T-helper 17 cell (primary cell): ENCODE measurements around the gene ABI1. TPM values are rescaled to one million over a fixed set of nuclear protein-coding genes. Genes with fewer than 3 reads are reported as not detected.
"Not testable (repeated sequence)": the region's sequence is repeated elsewhere in the genome, so short reads cannot be mapped to it uniquely, and the experiment has no call there.

Source experiments
- ATAC-seq: fragments of 150-1000 bp; cut with Tn5 transposase; 2 replicates; pipeline ENCODE4 v1.10.0; 2021; ENCODE audit warnings: mild to moderate bottlenecking, moderate library complexity
- DNase-seq, 3 donors: peaks; one replicate each; pipeline versions ENCODE4 v3.0.0 to v3.0.0-alpha.2; 2020 to 2021
- H3K9me3 ChIP-seq: one replicate; pipeline ENCODE4 v1.7.0; 2013; ENCODE audit warnings: low read length, mild to moderate bottlenecking; ENCODE audit not compliant: control insufficient read depth, poor library complexity, severe bottlenecking
- H3K27ac Mint-ChIP-seq: one replicate; pipeline ENCODE4 v1.8.0; 2022; ENCODE audit warnings: mild to moderate bottlenecking, moderate library complexity, mixed read lengths
- H3K27me3 Mint-ChIP-seq: one replicate; pipeline ENCODE4 v1.8.0; 2022; ENCODE audit warnings: mixed read lengths
- H3K36me3 Mint-ChIP-seq: one replicate; pipeline ENCODE4 v1.8.0; 2022; ENCODE audit warnings: low read depth, mixed read lengths
- H3K4me1 Mint-ChIP-seq: one replicate; pipeline ENCODE4 v1.8.0; 2022; ENCODE audit warnings: mild to moderate bottlenecking, mixed read lengths
- H3K4me3 Mint-ChIP-seq: one replicate; pipeline ENCODE4 v1.8.0; 2022; ENCODE audit warnings: mild to moderate bottlenecking, moderate library complexity, mixed read lengths
- total RNA-seq, 4 donors: library from RNA in 2 of 4; stranded (reverse) in 2 of 4; gene quantifications; one replicate each; pipeline ENCODE4 v1.2.3 and lab custom pipeline; 2022 to 2026

ABI1 gene
- total RNA-seq, 2 donors from 2014 or later = 75.5 to 99.4 TPM

DNA sequence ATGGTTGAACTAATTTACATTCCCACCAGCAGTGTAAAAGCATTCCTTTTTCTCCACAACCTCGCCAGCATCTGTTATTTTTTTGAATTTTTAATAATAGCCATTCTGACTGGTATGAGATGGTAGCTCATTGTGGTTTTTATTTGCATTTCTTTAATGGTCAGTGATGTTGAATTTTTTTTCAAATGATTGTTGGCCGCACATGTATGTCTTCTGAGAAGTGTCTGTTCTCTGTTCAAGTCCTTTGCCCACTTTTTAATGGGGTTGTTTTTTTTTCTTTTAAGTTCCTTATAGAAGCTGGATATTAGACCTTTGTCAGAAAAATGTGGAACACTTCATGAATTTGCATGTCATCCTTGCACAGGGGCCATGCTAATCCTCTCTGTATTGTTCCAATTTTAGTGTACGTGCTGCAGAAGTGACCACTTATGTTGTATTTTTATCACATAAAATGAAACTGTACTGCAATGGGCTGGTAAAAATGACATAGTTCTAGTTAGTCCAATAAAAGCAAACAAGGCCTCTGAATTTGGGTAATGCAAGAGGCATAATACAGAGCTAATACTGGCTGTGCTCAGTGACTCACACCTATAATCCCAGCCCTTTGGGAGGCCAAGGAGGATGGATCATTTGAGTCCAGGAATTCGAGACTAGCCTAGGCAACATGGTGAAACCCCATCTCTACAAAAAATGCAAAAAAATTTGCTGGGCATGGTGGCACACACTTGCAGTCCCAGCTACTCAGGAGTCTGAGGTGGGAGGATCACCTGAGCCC lies 70.3 kb downstream of the ABI1 start:
- no peaks in the 10 kb centered on the region for H3K9me3 ChIP-seq
- DNase-seq (no peak), ATAC-seq (no peak)
- H3K36me3 Mint-ChIP-seq = no peaks in the 10 kb centered on the region
- H3K4me1 Mint-ChIP-seq = peaks cover 30% of the 10 kb centered on the region
- H3K4me3 Mint-ChIP-seq = no peak overlapping the region
- H3K27me3 Mint-ChIP-seq = no peaks in the 10 kb centered on the region
- H3K27ac Mint-ChIP-seq = no peak overlapping the region

DNA sequence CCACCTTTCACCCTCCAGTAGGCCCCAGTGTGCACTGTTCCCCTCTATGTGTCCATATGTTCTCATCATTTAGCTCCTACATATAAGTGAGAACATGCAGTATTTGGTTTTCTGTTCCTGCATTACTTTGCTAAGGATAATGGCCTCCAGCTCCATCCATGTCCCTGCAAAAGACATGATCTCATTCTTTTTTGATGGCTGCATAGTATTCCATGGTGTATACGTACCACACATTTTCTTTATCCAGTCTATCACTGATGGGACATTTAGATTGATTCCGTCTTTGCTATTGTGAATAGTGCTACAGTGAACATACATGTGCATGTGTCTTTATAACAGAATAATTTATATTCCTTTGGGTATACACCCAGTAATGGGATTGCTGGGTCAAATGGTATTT lies 71.0 kb downstream of the ABI1 start:
- not testable (repeated sequence) for H3K27me3 Mint-ChIP-seq, H3K36me3 Mint-ChIP-seq, H3K27ac Mint-ChIP-seq, DNase-seq, ATAC-seq, H3K9me3 ChIP-seq
- Mint-ChIP-seq H3K4me1 (peaks cover 35% of the 10 kb centered on the region), H3K4me3 (peak overlapping the region; percentile 16)

DNA sequence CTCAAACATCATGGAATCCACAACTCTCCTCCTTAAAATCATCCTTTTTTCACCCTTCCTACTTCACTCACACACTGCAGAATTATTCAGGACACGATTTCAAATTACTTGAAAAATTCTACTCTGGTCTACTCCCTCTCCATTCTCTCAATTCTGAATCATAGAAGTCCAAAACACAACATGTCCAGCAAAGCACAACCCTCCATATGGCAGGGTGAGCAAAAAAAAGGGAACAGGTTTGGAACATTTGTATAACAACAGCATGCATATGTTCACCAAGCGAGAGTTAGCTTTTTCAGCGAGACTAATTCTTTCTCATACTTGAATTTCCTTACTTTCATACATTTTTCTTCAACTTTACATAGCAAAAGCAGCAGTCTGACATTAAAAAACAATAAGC lies 73.4 kb downstream of the ABI1 start:
- Mint-ChIP-seq H3K27ac (no peak overlapping the region), H3K4me1 (peaks cover 37% of the 10 kb centered on the region), H3K4me3 (no peak overlapping the region), H3K27me3 (no peaks in the 10 kb centered on the region), H3K36me3 (no peaks in the 10 kb centered on the region)
- DNase-seq (no peak), ATAC-seq (no peak)
- no peaks in the 10 kb centered on the region for H3K9me3 ChIP-seq

DNA sequence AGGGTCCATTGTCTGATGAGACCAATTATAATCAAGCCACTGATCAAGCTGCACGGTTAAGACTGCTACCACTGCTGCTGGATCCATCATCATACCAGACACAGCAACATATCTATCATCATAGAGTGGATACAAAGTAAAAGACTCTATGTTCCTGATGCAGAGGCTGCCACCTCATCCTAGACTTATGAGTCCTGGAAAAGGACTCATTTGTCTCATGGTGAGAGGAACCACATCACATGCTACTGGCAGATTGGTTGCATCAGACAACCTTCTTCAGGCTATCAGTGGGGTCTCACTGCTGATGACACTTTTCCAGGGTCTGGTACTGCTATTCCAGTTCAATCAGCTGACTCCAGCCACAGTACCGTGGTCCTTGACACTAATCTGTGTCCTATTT lies 79.0 kb downstream of the ABI1 start:
- Mint-ChIP-seq H3K36me3 (no peaks in the 10 kb centered on the region), H3K4me1 (peaks cover 60% of the 10 kb centered on the region), H3K27me3 (no peaks in the 10 kb centered on the region), H3K27ac (peak overlapping the region; percentile 62), H3K4me3 (peak overlapping the region; percentile 15)
- DNase-seq (no peak), ATAC-seq (peak; percentile 8)
- H3K9me3 ChIP-seq = no peaks in the 10 kb centered on the region

DNA sequence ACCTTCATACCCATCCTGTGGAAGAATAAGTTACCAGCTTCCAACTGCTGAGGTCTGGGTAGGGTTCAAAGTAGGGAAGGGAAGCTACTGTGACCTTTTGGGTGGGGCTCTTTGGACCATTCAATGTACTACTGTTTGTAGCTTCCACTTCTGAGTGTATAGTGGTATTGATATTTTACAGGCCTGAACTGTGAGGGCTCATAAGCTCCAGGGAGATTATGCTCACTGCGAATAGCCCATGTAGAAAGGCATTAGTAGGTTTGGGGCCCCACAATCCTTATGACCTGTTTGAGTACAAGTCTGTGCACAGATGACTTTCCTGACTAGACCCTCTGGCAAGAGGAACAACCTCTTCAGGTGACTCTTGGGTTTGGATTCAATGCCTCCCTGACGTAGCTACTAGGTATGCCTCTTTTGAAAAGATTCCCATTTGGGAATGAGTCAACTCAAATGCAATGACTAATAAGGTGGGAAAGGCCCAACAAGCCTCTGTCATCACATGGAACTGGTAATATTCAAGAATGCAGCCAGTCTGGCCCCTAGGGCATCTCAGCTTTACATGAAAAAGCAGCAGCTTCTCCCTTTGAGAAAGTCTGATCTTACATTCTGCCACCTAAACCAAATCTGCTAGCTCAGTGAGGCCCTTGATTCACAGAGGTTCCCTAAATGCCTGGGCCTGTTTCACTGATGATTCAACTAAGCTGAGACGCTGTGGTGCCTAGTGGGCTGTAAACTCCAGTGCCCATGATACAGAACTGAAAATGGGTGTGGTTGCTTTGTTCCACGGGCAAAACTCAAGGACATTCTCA lies 79.8 kb downstream of the ABI1 start:
- Mint-ChIP-seq H3K36me3 (no peaks in the 10 kb centered on the region), H3K4me3 (peak overlapping the region; percentile 5), H3K27ac (peak overlapping the region; percentile 62), H3K4me1 (peaks cover 56% of the 10 kb centered on the region), H3K27me3 (no peaks in the 10 kb centered on the region)
- DNase-seq = no peak
- ATAC-seq = peak; percentile 55
- H3K9me3 ChIP-seq = no peaks in the 10 kb centered on the region

DNA sequence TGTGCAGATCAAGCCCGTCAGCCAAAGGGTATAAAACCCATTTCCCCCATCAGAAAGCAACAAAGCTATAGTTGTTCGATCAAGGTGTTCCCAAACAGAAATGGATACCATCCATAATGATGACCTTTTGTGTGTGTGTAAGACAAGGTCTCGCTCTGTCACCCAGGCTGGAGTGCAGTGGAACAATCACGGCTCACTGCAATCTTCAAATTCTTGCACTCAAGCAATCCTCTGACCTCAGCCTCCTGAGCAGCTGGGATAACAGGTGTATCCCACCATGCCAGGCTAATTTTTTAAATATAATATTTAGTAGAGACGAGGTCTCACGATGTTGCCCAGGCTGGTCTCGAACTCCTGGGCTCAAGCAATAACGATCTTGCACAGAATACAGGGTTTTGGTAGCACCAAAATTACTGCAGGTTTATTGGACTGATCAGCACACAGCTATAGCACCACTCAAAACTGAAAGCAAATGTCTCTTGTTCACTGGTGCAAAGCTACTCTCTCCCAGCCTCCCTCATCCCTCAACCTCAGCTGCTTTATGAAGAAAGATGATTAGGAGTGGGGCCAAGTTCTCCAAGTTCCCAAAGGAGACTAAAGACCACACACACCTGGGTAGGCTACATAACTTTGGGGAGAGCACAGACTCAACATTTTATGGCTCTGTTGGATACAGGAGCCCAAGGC lies 80.5 kb downstream of the ABI1 start:
- no peak overlapping the region for H3K27ac Mint-ChIP-seq
- H3K4me3 Mint-ChIP-seq = peak overlapping the region; percentile 5
- no peaks in the 10 kb centered on the region for H3K27me3 Mint-ChIP-seq
- DNase-seq = no peak
- no peaks in the 10 kb centered on the region for H3K9me3 ChIP-seq
- no peak for ATAC-seq
- H3K4me1 Mint-ChIP-seq = peaks cover 57% of the 10 kb centered on the region
- no peaks in the 10 kb centered on the region for H3K36me3 Mint-ChIP-seq

DNA sequence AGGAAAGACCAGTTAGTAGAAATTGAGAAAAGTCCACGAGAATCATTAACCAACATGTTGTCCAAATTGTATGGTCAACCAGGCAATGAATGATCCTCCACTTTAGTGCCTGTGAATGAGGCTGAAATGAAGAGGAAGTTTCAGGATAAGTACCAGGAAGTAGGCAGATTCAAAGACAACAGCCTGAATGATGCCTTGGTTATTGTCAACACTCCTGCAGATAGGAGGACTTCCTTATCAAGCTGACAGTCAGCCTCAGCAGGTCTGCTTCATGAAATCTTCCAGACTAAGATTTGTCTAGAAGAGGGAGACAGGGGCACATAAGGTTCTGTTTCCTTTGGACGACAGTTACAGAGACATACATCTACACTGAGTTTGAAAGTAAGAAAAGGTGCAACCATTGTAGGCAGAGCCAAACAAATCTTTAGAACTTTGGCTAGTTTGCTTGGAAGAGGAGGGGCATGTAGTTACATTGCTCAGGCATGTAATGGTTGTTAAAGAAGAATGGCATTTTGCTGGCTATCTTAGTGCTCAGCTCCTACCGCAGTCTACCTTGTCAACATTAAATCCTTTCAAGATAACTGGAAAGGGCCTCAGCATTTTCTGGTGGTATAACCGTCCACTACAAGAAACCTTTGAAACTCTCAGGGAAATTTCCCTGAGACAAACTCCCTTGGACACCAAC lies 81.4 kb downstream of the ABI1 start:
- Mint-ChIP-seq H3K4me1 (peaks cover 57% of the 10 kb centered on the region), H3K27ac (no peak overlapping the region)
- no peak for DNase-seq

DNA sequence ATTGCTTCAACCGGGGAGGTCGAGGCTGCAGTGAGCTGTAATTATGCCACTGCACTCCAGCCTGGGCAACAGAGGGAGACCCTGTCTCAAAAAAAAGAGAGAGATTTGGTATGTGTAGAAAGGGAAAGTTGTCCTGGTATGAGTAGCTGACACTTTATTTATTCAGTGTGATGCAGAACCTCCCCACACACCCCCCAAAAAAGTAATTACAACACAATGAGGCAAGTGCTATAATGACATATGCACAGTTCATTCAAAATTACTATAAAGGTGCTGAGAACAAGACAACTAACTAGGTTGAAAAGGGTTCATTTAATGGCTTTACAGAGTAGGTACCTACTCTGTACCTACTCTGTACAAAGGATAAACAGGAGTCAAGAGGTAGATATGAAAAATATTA lies 83.1 kb downstream of the ABI1 start:
- Mint-ChIP-seq H3K27ac (peak overlapping the region; percentile 89), H3K4me3 (no peak overlapping the region)

More for the DNA sequence above, 81.4 kb downstream of the ABI1 start:
- H3K36me3 Mint-ChIP-seq = no peaks in the 10 kb centered on the region
- H3K4me3 Mint-ChIP-seq = no peak overlapping the region
- no peak for ATAC-seq
- H3K9me3 ChIP-seq = no peaks in the 10 kb centered on the region
- no peaks in the 10 kb centered on the region for H3K27me3 Mint-ChIP-seq

DNA sequence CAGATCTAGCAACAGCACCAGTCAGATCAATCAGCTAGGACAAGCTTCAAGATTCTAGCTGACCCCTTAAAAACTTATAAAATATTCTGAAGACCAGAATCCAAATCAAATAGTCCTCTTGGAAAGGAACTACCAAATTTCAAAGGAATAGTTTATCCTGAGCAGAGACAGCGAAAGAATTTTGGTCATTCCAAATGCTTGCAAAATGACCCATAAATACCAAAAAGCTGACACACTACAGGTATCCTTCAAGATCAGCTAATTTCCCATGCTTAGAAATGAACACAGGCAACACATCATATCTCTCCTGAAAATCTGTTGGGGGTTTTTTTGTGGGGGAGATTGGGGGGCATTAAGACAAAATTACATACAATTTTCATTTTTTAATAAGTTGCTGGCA lies 84.5 kb downstream of the ABI1 start:
- no peaks in the 10 kb centered on the region for H3K9me3 ChIP-seq
- H3K4me1 Mint-ChIP-seq = peaks cover 48% of the 10 kb centered on the region
- no peak overlapping the region for H3K4me3 Mint-ChIP-seq
- no peaks in the 10 kb centered on the region for H3K36me3 Mint-ChIP-seq
- no peak overlapping the region for H3K27ac Mint-ChIP-seq
- ATAC-seq = no peak
- no peaks in the 10 kb centered on the region for H3K27me3 Mint-ChIP-seq
- no peak for DNase-seq

More for the DNA sequence above, 83.1 kb downstream of the ABI1 start:
- Mint-ChIP-seq H3K4me1 (peaks cover 56% of the 10 kb centered on the region), H3K27me3 (no peaks in the 10 kb centered on the region), H3K36me3 (no peaks in the 10 kb centered on the region)
- ATAC-seq (no peak), DNase-seq (no peak)
- no peaks in the 10 kb centered on the region for H3K9me3 ChIP-seq

DNA sequence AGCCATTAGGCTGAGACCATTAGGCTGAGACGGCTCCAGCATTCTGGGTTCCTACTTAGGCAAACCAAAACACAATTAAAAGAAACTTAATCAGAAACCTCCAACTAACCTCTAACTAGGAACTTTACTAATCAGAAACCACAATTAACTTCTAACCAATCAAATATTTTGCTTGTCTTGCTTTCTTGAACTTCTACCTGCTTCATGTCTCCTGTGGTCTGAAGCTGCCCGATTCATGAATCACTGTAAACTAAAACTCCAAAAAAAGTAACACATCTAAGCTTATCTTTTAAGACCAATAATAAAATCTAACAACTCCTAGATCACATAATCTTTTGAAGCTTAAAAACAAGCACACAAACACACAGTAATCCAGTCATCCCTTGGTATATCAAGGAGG lies 87.1 kb downstream of the ABI1 start:
- DNase-seq = no peak
- H3K4me1 Mint-ChIP-seq = peaks cover 38% of the 10 kb centered on the region
- ATAC-seq = no peak
- H3K27ac Mint-ChIP-seq = peak overlapping the region; percentile 59
- H3K36me3 Mint-ChIP-seq = peaks cover 2% of the 10 kb centered on the region
- H3K4me3 Mint-ChIP-seq = no peak overlapping the region
- no peaks in the 10 kb centered on the region for H3K9me3 ChIP-seq
- no peaks in the 10 kb centered on the region for H3K27me3 Mint-ChIP-seq

DNA sequence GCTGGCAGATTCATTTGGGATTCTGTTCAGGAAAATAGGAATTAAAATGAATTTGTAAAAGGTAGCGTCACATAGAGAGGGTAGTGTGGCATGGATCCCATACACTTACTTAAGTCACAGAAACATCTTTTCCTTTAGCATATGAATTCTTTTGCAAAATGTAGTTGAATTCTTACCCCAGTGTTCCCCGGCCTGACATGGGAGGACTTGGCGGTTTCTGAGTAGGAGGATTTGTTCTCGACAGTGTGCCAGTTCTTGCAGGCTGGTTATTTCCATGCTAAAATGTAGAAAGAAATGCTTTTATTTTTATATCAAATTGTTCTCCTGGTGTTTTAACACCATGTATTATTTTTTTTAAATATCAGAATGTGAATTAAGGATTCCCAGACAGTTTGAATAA lies 90.7 kb downstream of the ABI1 start:
- Mint-ChIP-seq H3K27me3 (no peaks in the 10 kb centered on the region), H3K36me3 (peaks cover 5% of the 10 kb centered on the region)

DNA sequence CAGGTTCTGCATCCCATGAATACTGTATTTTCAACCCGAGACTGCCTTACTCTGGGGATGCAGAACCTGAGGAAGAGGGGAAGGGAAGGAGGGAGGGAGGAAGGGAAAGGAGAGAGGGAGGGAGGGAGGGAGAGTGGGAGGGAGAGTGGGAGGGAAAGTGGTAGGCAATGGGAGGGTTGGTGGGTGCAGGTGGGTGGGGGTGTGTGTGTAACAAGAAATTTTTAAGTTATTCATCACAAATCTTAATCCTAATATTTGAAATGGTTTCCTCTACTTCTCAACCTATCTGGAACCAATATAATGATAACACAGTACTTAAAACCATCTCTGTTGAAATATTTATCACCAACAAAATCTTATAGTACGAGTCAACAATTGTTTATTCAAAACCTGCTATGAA lies 95.2 kb downstream of the ABI1 start:
- no peaks in the 10 kb centered on the region for H3K9me3 ChIP-seq
- H3K4me1 Mint-ChIP-seq = peaks cover 3% of the 10 kb centered on the region
- peak overlapping the region; percentile 21 for H3K4me3 Mint-ChIP-seq
- no peaks in the 10 kb centered on the region for H3K27me3 Mint-ChIP-seq
- DNase-seq (no peak), ATAC-seq (no peak)
- peaks cover 6% of the 10 kb centered on the region for H3K36me3 Mint-ChIP-seq
- peak overlapping the region; percentile 49 for H3K27ac Mint-ChIP-seq

More for the DNA sequence above, 90.7 kb downstream of the ABI1 start:
- Mint-ChIP-seq H3K4me3 (no peak overlapping the region), H3K4me1 (peaks cover 20% of the 10 kb centered on the region), H3K27ac (no peak overlapping the region)
- no peak for DNase-seq
- no peaks in the 10 kb centered on the region for H3K9me3 ChIP-seq
- no peak for ATAC-seq

DNA sequence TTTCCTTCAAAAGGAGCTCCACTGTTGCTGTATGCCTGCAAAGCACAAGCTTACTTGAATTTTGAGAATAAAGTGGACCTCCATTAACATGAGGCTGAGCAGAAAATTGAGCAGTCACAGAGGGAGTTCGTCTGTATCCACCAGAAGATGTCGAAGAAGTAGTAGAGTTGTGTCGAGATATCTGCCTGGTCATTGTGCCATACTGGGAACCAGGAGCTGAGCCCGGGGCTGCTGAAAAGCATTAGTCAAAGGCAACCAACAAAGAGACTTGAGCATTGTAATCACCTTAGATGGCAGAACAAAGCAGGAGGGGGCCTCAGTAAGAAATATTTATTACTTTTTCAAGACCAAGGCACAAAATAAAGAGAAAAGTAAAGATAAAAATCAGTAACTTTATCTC lies 101.8 kb downstream of the ABI1 start:
- ATAC-seq (no peak), DNase-seq (no peak)
- Mint-ChIP-seq H3K27ac (peak overlapping the region; percentile 63), H3K36me3 (peaks cover 2% of the 10 kb centered on the region), H3K4me1 (peaks cover 2% of the 10 kb centered on the region), H3K4me3 (peak overlapping the region; percentile 19), H3K27me3 (no peaks in the 10 kb centered on the region)
- H3K9me3 ChIP-seq = no peaks in the 10 kb centered on the region
